Cardiac muscle cell (in vitro differentiated cells and primary cell): ENCODE data around the gene RGS16. TPM values are rescaled to one million over a fixed set of nuclear protein-coding genes. Genes with fewer than 3 reads are reported as not detected.

Source experiments
- DNase-seq, 2 donors: peaks; one replicate each; pipeline versions ENCODE4 v3.0.0 to v3.0.0-alpha.2; 2010 to 2017; ENCODE audit warnings: low read depth in 1 of 2, low spot score in 1 of 2
- H3K27ac ChIP-seq: fragments of 200-600 bp; sonication (generic); 2 replicates; pipeline ENCODE4 v1.5.1; 2016
- H3K27me3 ChIP-seq: fragments of 200-600 bp; sonication (generic); 2 replicates; pipeline ENCODE4 v1.6.0; 2016; ENCODE audit warnings: control low read depth
- H3K36me3 ChIP-seq: fragments of 200-600 bp; sonication (generic); 2 replicates; pipeline ENCODE4 v1.5.1; 2016; ENCODE audit warnings: control low read depth
- H3K4me1 ChIP-seq: fragments of 200-600 bp; sonication (generic); 2 replicates; pipeline ENCODE4 v1.8.1; 2017; ENCODE audit warnings: low read depth, mild to moderate bottlenecking, mixed run types
- H3K4me3 ChIP-seq: fragments of 200-600 bp; sonication (generic); 2 replicates; pipeline ENCODE4 v1.5.1; 2016; ENCODE audit warnings: mild to moderate bottlenecking
- H3K9me3 ChIP-seq: fragments of 200-600 bp; sonication (generic); 2 replicates; pipeline ENCODE4 v1.5.1; 2017; ENCODE audit warnings: low read depth, mild to moderate bottlenecking, control low read depth
- CTCF ChIP-seq: IDR thresholded peaks from 2 replicates; pipeline ENCODE4 v1.5.1; 2012; ENCODE audit warnings: low read depth, mild to moderate bottlenecking, low read length
- polyA plus RNA-seq: library from polyadenylated mRNA; unstranded; fragments of >200 nt; fragmentation: Nextera tagmentation; extraction: Ambion mirVana; gene quantifications from 2 replicates; pipeline ENCODE4 v1.2.1, GENCODE V29; 2016
- total RNA-seq: library from RNA; depleted of rRNA; stranded (reverse); fragments of >200 nt; gene quantifications from 2 replicates; pipeline ENCODE4 v1.2.3, GENCODE V29; 2016

The RGS16 gene
- total and polyA plus RNA-seq, 2 experiments from 2014 or later = 0.93 to 1.3 TPM

- TF ChIP-seq CTCF = no peak
- Histone ChIP-seq H3K9me3 (no peaks in the 10 kb centered on the region), H3K36me3 (no peaks in the 10 kb centered on the region), H3K4me1 (no peaks in the 10 kb centered on the region), H3K4me3 (no peak overlapping the region), H3K27ac (no peak overlapping the region), H3K27me3 (no peaks in the 10 kb centered on the region)
- no peak for DNase-seq
Measured at GRCh38 chr1:182587093-182587492, 17.1 kb downstream of the RGS16 start.

- no peak overlapping the region for H3K27ac ChIP-seq
- TF ChIP-seq CTCF = no peak
- H3K27me3 ChIP-seq = no peaks in the 10 kb centered on the region
- no peaks in the 10 kb centered on the region for H3K4me1 ChIP-seq
- H3K36me3 ChIP-seq = no peaks in the 10 kb centered on the region
- H3K9me3 ChIP-seq = no peaks in the 10 kb centered on the region
- no peak for DNase-seq
- no peak overlapping the region for H3K4me3 ChIP-seq
Measured at GRCh38 chr1:182586380-182586779, 17.8 kb downstream of the RGS16 start.

GRCh38 chr1:182584746-182585145, 19.4 kb downstream of the RGS16 start:
- Histone ChIP-seq H3K36me3 (no peaks in the 10 kb centered on the region), H3K4me1 (no peaks in the 10 kb centered on the region), H3K4me3 (no peak overlapping the region), H3K27ac (no peak overlapping the region), H3K9me3 (no peaks in the 10 kb centered on the region), H3K27me3 (no peaks in the 10 kb centered on the region)
- no peak for TF ChIP-seq CTCF
- no peak for DNase-seq

GRCh38 chr1:182580736-182581135, 23.5 kb downstream of the RGS16 start:
- H3K4me1 ChIP-seq = no peaks in the 10 kb centered on the region
- DNase-seq = no peak
- no peak for TF ChIP-seq CTCF
- H3K27me3 ChIP-seq = no peaks in the 10 kb centered on the region
- no peak overlapping the region for H3K27ac ChIP-seq
- H3K36me3 ChIP-seq = no peaks in the 10 kb centered on the region
- H3K4me3 ChIP-seq = no peak overlapping the region
- H3K9me3 ChIP-seq = no peaks in the 10 kb centered on the region

GRCh38 chr1:182575540-182576149, 28.5 kb downstream of the RGS16 start:
- H3K4me3 ChIP-seq = no peak overlapping the region
- no peak overlapping the region for H3K27ac ChIP-seq
- no peaks in the 10 kb centered on the region for H3K36me3 ChIP-seq
- no peaks in the 10 kb centered on the region for H3K9me3 ChIP-seq
- no peaks in the 10 kb centered on the region for H3K4me1 ChIP-seq
- peak in 1 of 2 donors; percentile 85 for DNase-seq
- no peaks in the 10 kb centered on the region for H3K27me3 ChIP-seq
- TF ChIP-seq CTCF = no peak
